Peyer's patch (tissue), 4 donors: ENCODE data around the gene NACC2.

ENCODE experiments used
- CTCF ChIP-seq, 6 experiments: fragments of 450-650 bp in 4 of 6; fragments of 200-600 bp in 2 of 6; sonication (generic) in 1 of 6; IDR thresholded peaks; one replicate each; pipeline ENCODE4 v1.5.1; 2017 to 2019; ENCODE audit warnings: antibody characterized with exemption in 6 of 6, mild to moderate bottlenecking in 3 of 6, moderate library complexity in 1 of 6
- POLR2A ChIP-seq, 2 donors: fragments of 450-650 bp; IDR thresholded peaks; one replicate each; pipeline ENCODE4 v1.5.1; 2017; ENCODE audit warnings: antibody characterized with exemption in 2 of 2, mild to moderate bottlenecking in 2 of 2, moderate library complexity in 2 of 2

GRCh38 chr9:136014924-136015633, 80.0 kb downstream of the NACC2 start:
- TF ChIP-seq CTCF (IDR thresholded peaks at IDR 0.05) (no peak), POLR2A (IDR thresholded peaks at IDR 0.05) (no peak)
